HG02981 (cell line): ENCODE data around the gene ZNF407.
A peak's percentile ranks its signal among the peaks of the same experiment; 100 is the strongest.

ENCODE experiments used
- ATAC-seq: cut with Tn5 transposase; IDR thresholded peaks from one replicate; pipeline ENCODE4 v1.9.1; 2021; ENCODE audit warnings: mild to moderate bottlenecking, moderate library complexity; ENCODE audit not compliant: unreplicated experiment

ZNF407 gene

GRCh38 chr18:74715865-74716712 lies 118.4 kb downstream of the ZNF407 start:
- ATAC-seq = no peak

DNA sequence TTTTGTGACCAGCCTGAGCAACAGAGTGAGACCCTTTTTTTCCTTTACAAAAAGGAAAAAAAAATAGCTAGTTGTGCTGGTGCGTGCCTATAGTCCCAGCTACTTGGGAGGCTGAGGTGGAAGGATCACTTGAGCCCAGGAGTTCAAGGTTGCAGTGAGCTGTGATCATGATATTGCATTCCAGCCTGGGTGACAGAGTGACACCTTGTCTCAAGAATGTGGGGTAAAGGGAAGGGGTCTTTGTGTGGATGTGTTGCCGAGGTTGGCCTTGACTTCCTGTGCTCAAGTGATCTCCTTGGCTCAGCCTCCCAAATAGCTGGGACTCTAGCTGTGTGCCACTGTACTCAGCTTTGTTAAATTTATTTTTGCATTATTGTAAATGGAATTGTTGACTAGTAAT lies 120.6 kb downstream of the ZNF407 start:
- no peak for ATAC-seq

GRCh38 chr18:74722237-74722636 lies 124.6 kb downstream of the ZNF407 start:
- ATAC-seq = no peak

- ATAC-seq = no peak
Measured at GRCh38 chr18:74724186-74724585, 126.5 kb downstream of the ZNF407 start.

DNA sequence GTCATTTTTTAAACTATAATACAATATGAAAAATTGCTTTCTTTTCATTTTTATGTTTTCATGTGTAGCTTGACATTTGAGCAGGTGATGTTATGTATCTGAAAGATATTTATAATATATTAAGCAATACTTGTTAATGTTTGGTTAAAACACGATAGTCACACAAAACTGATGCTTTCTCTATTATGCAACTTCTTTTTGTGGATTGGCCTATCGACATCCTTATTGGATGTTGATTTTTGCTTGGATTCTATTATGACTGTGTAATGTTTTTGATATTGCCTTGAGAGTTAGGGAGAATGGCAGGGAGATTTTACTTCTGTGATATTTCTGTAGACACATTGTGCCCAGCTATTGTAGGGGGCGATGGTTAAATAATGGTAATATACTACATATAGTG lies 128.0 kb downstream of the ZNF407 start:
- no peak for ATAC-seq

- no peak for ATAC-seq
Measured at GRCh38 chr18:74728586-74728985, 130.9 kb downstream of the ZNF407 start.

GRCh38 chr18:74731097-74731496 lies 133.4 kb downstream of the ZNF407 start:
- no peak for ATAC-seq

DNA sequence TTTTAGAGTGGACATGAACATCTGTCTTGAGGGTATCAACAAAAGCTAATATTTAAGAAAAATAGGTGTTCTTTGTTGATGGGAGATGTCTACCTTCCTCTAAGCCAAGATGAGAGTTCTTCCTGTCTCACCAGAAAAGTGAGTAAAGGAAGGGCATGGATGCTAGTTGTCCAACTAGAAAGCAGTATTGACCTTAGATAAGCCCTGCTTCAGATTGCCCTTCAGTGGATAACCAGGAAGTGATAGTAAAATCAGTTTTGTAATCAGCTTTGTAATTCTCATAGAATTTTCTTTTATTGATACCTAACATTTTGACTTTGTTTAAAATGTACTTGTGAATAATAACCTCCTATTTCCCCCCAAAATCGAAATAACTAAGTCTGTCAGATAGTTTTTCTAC lies 134.7 kb downstream of the ZNF407 start:
- no peak for ATAC-seq

- no peak for ATAC-seq
Measured at GRCh38 chr18:74733598-74733997, 135.9 kb downstream of the ZNF407 start.

- no peak for ATAC-seq
Measured at GRCh38 chr18:74734013-74734444, 136.4 kb downstream of the ZNF407 start.

DNA sequence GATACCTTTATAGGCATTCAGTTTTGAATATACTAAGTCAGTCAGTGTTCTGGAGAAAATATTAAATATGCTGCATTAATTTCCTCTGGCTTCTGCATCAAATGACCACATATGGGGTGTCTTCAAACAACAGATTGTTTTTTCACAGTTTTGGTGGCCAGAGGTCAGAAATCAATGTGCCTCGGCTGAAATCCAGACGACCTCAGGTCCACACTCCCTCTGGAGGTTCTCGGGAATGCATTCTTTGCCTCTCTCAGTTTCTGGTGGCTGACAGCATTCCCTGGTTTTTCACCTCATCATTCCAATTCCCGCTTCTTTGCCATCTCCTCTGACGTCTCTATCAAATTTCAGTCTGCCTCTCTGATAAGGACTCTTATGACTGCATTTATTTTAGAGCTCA lies 142.3 kb downstream of the ZNF407 start:
- no peak for ATAC-seq

DNA sequence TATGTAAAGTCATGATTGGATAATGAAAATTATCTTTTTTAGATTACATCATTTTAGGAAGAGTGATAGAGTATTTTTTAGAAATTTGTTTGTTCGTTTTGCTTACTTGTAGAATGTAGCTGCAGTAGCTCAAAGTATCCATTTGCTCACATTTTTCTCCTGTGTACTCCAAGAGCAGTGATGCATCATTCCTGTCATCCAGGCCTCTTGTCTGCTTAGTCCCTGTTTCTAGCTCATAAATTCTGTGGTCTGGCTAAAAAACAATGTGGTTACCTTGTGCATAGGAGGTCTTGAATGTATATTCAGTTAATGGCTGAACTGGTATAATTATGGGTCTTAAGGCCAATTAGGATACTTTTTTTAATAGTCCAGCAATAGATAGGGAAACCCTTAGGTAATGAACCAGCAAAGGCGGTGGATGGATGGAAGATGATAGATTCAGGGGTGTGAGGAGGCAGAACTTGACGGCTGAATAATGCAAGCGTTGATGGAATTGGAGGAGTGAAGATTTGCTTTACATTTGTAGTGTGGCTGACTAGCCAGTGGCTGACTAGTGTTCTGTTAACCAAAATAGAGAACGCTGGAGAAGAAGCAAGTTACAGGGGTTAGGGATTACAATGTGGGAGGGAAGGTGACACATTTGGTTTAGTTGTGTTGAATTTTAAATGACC lies 145.0 kb downstream of the ZNF407 start:
- ATAC-seq = no peak

DNA sequence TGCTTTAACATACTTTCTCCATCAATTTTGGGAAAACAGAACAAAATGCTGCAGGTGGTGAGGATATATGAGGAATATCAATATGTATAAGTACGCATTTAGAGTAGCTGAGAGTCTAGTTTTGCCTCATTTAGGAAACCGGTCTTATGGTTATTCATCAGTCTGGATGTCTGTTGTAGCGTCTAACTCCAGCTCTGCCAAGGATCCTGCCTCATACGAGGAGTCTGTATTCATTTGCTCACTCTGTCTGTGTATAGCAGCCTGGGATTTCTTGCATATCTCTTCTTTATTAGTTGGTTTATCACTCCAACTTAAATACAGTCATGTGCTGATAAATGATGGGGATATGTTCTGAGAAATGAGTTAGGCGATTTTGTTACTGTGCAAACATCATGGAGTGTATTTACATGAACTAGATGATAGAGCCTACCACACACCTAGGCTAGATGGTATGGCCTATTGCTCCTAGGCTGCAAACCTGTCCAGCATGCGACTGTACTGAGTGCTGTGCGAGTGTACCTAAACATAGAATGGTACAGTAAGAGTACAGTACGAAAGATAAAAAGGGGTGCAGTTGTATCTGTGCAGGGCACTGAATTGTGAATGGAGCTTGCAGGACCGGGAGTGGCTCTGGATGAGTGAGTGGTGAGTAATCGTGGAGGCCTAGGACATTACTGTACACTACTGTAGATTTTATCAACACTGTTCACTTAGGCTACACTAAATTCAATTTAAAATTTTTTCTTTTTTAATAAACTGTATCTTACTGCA lies 148.1 kb downstream of the ZNF407 start:
- no peak for ATAC-seq

DNA sequence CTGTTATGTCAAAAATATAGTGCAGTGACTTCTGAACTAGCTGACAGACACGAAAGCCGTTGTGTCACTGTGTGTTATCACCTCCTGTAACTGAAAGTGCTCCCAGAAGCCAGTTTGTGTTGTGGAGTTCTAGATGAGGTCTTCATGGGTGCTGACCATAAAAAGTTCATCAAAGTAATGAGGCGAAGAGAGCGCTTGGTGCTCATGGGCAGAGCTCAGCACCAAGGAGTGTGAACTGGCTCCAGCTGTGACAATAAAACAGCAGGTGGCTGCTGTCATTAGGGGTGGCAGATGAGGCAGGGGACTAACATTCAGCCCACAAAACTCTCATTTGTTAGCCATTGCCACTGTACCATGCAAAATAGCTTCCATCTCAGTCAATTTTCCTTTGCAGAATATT lies 151.1 kb downstream of the ZNF407 start:
- ATAC-seq = no peak

- no peak for ATAC-seq
Measured at GRCh38 chr18:74758995-74759394, 161.3 kb downstream of the ZNF407 start.

GRCh38 chr18:74760026-74760425 lies 162.4 kb downstream of the ZNF407 start:
- ATAC-seq = no peak

DNA sequence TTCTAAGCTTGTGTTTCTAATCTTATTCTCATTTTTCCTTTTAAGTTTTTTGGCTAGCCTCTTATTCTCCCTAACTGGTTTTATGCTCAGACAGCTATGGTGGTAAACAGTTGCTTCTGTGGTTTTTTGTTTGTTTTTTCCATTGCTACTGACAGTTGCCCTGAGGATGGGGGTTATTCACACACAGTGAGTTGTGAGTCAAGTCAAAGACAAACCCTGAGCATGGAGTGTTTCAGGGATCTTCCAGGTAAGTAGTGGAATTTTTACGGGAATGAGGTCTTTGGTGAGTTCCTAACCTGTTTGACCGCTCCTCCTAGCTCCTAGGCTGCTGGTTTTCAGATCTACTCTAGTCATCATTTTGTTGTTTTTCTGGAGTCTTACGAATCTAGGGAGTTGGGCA lies 162.8 kb downstream of the ZNF407 start:
- no peak for ATAC-seq

DNA sequence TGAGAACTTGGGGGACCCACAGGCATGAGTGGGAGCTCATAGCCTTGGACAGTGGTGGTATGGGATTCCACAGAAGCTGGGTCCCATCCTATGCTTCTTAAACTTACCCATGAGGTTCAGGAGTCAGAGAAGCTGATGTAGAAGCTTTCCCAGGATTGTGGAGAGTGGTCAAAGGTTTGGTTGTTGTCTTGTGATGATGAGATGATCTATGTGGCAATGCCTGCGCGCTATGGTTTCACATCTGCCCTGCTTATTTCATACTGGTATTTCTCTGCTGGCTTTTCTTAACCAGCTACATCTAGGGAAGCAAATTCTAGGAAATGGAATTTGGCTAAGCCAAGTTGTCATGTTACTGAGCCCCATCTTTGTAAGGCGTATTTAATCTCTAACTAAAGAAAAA lies 168.6 kb downstream of the ZNF407 start:
- ATAC-seq = no peak

DNA sequence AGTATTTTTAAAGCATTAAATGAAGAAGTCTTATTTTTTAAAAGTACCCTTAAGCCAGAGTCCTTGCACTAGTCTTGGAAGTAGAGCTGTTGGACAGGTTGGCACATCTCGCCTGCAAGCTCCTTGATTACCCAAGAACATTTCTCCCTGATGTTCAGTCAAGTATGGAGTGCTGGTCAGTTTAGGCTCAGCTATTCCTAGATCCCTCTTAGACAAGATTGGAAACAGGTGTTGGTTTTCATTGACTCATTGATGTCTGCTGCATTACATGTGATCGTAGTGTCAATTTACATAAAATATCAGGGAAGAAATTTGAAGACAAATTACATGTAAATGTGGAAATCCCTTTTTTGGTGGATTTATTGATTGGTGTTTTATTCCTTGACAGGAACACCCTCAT lies 170.4 kb downstream of the ZNF407 start:
- ATAC-seq = no peak

GRCh38 chr18:74773171-74773624 lies 175.5 kb downstream of the ZNF407 start:
- ATAC-seq = peak; percentile 75

DNA sequence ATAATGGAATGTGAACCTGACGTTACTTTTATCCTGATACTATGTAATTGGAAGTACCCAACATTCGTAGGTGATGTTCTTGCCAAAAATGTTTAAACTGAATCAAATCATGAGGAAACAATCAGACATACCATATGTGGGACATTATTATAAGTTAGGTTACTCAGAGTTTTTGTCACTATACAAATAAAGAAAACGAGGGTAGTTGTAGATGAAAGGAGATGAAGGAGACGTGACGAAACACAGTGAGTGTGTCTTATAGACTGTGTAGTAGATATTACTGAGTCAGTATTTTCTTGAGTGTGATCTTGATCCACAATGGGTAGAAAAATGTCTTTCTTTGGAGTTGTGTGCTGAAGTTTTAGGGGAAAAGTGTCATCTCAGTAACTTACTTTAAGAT lies 176.8 kb downstream of the ZNF407 start:
- ATAC-seq = no peak

DNA sequence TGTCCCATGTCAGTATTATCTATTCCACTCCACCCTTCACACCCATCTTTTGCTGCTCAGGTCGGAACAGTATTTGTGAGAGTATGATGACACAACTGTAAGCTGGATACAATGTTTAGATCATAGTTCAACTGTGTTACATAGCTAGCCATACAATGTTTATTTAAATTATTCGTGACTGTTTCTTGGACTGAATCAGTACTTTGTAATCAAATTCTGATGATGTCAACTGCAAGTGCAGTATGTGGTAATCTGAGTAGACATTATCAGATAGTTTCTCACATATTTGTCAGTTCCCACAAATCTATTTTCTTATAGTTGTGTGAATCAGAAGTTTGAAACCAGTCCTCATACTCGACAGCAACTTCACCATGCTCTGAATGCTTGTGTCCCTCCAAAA lies 177.6 kb downstream of the ZNF407 start:
- ATAC-seq = no peak
